ENCODE data around the gene NUP88. TPM values are rescaled to one million over a fixed set of nuclear protein-coding genes. Genes with fewer than 3 reads are reported as not detected.
A peak's percentile ranks its signal among the peaks of the same experiment; 100 is the strongest.
"Not testable (repeated sequence)": the region's sequence is repeated elsewhere in the genome, so short reads cannot be mapped to it uniquely, and the experiment has no call there.

The NUP88 gene
- total RNA-seq (2014; rRNA removed; shearing (Covaris generic)), result 107 and 131 TPM in 2 replicates

DNA sequence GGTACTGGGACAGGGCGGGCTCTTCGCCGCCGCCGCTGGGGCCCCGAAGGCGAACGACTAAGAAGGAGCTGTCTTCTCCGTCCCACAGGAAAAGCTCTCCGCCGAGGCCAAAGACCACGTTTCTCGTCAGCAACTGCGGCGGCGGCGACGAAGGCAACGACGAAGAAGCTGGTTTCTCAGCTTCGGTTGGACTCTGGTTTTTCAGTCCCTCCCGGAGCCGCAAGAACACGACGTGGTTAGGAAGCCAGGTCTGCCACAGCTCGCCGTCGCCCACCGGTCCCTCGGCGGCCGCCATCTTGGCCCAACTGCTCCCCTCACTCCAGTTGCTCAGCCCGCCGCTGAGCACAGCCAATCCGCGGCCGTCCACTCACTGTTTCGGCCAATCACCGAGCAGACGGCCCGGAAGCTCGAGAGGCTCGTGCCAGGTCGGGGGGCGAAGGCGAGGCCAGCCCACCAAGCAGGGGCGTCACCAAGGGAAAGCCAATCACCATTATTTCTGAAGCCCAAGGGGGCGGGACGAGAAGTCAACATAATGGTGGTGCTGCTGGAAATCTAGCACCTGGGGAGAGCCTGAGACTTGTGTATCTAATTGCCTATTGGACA lies at the start of gene NUP88:
Gene NUP88, minus strand, starts transcription at position 307 of the 603 bp plus-strand sequence. Its CDS starts 12 bp downstream, at position 295.
- peak; percentile 95 for DNase-seq (ENCODE audit: low read depth)

GRCh38 chr17:5468075-5468473 lies 48.6 kb upstream of the NUP88 start:
- DNase-seq (ENCODE audit: low read depth), result no peak

DNA sequence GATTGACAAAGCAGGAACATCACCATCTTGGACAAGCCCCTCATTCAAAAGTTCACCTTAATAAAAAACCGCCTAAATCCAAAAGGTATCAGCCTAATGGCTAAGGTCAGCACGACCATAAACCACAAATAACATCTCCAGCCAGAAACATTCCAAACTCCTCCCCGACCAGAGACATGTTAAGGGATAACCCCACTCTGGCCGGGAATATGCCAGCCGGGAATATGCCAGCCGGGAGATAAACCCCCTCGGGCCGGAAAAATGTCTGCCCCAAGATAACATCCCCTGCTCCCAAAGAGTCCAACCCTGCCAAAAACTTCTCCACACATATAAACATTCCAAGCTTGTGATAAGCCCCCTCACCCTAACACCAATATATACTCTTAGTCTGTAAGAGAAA lies 48.0 kb upstream of the NUP88 start:
- DNase-seq (ENCODE audit: low read depth), result peak; percentile 2

- no peak for DNase-seq (ENCODE audit: low read depth)
Measured at GRCh38 chr17:5466295-5466694, 46.8 kb upstream of the NUP88 start.

DNA sequence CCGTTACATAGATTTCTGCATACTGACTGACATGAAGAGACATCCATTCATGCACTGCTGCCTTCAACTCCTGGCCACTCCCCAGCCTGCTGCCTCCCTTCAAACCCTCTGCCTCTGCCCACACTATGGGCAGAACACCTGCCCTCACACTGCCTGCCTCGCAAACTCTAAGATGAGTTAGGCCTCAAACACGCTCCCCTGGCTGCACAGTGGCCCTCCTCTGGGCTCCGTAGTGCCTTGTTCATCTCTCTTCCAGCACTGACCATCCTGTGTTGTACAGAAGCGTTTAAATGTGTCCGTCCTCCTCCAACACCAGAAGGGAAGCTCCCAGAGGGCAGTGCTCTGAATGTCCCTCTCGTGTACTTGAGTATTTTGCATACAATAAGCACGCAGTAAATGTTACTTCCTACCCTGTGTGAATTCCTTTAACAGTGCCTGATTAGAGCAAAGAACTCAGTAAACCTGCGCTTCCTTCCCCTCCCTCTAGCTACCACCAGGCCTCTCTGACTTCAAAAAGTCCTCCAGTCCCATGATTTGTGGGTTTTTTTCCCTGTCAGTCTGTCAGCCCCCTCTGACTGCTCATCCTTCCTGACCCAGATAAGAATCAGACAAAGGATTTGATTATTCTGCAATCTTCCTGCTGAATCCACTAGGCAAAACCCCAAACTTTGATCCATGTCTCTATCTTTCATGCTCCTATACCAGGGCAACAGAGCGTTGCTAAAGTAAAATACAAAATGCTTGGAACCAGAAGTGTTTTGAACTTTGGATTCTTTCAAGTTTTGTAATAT lies 45.5 kb upstream of the NUP88 start:
- no peak for DNase-seq (ENCODE audit: low read depth)

DNA sequence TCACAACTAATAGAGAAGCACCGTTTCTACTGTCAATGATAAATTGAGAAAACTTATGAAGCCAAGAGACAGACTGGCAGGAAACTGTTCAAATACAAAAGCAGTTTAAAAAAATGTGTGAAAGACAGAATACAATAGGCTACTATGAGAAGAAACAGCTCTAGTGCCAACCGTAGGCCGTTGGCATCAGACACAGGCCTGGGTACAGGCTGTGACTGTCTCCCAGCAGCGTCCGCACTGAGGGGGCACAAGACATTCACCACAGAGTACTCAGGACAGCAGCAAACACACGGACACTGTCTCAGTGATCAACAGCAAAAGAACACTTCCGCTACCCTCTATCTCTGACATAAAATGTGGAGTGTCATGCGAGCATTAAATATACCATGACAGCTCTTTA lies 27.3 kb upstream of the NUP88 start:
- DNase-seq (ENCODE audit: low read depth), result no peak

DNA sequence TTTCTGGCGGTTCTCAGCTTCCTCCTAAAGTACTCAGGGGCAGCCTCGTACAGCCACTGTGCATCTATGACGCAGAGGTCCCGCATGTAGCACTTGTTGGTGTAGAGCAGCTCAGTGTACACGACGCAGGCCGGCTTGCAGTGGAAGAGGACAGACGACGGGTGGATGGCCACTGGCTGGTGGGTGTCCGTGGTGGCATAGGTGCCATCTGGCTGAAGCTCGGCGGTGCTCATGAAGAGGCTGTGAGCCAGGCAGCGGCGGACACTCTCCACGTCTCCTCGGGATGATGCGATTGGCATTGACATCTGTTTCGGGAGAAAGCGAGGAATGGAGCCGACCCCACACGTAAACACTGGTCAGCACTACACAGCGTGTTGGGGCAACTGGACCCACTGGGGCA lies 24.7 kb upstream of the NUP88 start:
- DNase-seq (ENCODE audit: low read depth), result no peak

DNA sequence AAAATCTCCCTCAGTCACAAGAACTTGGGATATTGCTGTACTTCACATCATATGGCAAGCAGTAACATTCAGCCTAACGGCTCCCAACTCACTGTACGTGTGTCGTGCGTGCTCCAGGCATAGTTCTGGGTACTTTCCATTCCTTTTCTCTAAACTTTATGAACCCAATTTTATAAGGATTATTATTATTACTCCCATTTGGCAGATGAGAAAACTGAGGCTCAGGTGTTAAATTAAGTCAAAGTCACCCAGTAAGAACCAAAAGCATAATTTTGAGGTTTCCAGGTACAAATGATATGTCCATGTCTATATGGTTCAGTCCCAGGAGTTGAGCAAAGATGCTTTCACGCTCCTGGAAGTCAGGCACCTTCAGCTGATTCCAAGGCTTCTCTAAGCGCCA lies 24.3 kb upstream of the NUP88 start:
- no peak for DNase-seq (ENCODE audit: low read depth)

- no peak for DNase-seq (ENCODE audit: low read depth)
Measured at GRCh38 chr17:5439446-5439764, 19.9 kb upstream of the NUP88 start.

DNA sequence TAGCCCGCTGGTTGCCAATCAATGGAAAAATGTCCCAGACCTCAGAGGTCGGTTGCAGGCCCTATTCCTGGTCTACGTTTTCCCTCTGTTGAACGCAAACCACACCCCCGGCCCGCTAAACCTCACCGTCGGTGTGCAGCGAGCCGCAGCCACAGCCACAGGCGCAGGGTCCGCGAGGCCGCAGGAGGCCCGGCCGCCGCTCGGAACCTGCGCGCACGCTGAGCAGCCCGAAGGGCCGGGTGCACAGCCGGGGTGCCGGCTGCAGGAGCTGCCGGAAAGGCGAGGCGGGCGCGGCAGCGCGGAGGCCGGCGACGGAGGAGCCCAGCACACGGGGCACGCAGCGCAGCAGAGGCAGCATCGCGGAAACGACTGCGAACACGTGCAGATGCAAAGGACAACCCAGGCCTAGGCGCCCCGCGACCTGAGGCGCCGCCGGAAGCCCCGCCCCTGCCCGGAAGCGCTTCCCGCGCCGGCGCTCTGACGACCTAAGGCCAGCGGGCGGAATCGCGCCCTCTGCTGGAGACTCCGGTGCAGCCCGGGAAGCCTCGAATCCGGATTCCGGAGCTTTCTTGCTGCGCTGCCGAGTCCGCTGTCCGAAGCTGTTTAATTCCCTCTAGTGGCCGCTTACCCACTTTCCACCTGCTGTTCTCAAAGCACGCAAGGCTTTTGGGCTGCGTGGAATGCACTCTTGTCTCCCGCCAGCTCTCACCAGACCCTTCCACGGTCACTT lies 19.4 kb upstream of the NUP88 start, which contains the start of gene C1QBP:
Gene C1QBP, minus strand, starts transcription at position 440 of the 730 bp plus-strand sequence. Its CDS starts 82 bp downstream, at position 358.
- peak; percentile 86 for DNase-seq (ENCODE audit: low read depth)

DNA sequence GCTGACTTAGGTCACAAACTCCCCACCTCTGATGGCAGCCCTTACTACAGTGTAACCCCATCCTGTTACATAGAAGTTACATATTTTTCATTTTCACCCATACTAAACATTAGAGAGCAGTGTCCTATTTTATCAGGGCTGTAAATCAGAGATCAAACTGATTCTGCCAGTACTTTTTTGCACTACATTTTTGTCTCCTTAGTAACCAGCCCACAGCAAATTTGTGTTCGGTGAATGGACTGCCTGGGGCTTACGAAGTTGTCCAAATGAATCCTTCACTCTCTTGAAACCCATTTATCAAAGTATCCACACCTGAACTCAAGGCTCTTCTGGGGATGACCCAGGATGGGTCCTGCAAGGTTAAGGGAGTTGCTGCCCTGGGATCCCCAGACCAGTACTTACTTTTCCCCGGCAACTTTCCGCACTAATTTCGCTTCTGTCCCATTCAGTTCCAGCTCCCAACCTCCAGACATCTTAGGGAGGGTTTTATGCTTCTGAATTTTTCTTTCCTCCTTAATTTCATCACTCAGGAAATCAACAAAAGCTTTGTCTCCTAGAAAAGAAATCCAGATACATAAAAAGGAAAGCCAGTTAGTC lies 18.4 kb upstream of the NUP88 start:
- peak; percentile 61 for DNase-seq (ENCODE audit: low read depth)

- DNase-seq (ENCODE audit: low read depth), result not testable (repeated sequence)
Measured at GRCh38 chr17:5435781-5436315, 16.4 kb upstream of the NUP88 start.

DNA sequence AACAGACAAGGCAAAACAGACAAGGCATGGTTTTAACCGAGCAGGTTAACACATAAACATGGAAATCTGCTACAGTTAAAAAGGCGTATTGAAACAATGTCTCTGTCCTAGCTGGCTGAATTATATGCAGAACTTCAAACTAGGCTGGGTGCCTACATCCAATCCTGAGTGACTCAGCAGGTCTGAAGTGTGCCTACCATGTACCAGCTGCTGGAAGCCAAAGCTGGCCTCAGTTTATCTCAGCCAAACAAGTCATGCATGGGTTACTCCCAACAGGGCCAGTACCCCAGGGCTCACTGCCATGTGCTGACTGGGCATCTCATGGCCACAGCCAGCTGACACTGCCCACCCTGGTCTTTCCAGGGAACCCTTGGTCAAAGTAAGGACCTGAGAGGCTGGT lies 15.5 kb upstream of the NUP88 start:
- DNase-seq (ENCODE audit: low read depth), result no peak

DNA sequence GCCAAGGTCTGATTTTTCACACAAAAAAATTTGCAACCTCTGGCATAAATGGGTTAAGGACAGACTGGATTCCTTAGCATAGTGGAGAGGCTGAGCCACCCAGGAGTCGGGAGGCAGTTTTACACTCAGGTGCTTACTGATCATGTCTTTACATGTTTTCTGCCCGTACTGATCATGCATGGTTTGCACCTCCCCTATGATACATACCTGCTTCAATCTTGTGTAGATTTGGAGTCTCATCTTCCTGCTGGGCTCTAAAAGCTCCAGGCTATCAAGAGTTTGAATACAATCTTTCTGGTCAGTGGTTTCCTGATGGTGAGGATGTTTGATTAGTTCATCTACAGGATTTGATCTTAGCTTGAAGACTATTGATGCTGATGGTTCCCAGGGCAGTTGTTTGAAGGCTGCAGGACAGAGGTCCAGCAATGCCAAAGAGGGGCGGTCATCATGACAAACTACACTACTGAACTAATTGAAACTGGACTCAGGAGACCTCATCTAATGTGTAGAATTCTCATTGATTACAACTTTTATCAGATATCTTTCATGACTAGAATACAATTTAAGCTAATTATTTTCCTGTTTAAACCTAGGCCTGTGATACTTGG lies 12.6 kb upstream of the NUP88 start:
- no peak for DNase-seq (ENCODE audit: low read depth)

- not testable (repeated sequence) for DNase-seq (ENCODE audit: low read depth)
Measured at GRCh38 chr17:5431234-5431633, 11.8 kb upstream of the NUP88 start.

DNA sequence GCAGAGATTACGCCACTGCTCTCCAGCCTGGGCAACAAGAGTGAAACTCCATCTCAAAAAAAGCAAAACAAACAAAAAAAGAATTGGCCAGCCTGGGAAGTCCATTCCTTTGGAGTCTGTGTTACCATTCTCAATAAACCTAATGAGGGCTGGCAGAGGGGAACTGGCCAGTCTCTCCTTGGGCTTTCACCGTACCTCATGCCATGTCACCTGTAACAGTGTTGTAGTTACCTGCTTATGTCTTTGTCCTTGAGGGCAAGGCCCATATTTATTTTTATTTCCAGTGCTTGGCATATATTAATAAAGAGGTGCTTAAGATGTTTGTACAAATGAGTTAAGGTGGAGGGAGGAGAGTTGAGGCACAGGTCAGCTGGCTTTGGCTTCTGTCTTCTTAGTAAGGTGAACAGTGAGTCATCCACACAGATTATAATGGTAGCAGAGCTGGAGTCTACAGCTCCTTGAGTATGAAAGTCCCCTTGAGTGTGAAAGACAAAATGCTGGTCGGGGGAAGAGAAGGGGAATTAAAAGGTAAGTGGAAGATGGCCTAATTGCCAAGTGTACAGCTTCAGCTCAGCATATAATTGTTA lies 11.0 kb upstream of the NUP88 start:
- DNase-seq (ENCODE audit: low read depth), result no peak

GRCh38 chr17:5429191-5429887 lies 9.9 kb upstream of the NUP88 start:
- no peak for DNase-seq (ENCODE audit: low read depth)

DNA sequence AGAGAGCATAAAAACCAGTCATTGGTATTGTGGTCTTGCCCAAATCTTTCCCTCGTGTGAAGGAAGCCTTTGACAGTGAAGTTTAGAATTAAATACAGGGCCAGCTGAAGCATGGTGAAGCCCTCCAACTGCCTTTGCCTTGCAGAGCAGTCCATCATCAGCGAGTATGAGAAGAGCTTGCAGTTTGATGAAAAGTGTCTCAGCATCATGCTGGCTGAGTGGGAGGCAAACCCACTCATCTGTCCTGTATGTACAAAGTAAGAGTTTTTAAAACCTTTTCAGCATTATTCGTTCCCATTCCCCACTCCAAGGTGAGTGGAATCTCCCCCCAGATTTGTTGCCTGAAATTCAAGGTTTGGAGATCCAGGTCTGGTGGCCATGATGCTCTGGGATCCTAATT lies 6.4 kb upstream of the NUP88 start:
- DNase-seq (ENCODE audit: low read depth), result no peak

GRCh38 chr17:5424909-5425308 lies 5.4 kb upstream of the NUP88 start:
- DNase-seq (ENCODE audit: low read depth), result no peak

- DNase-seq (ENCODE audit: low read depth), result peak; percentile 68
Measured at GRCh38 chr17:5422505-5422904, 3.0 kb upstream of the NUP88 start.

Data from RPMI7951 (cell line).